ACC112 (cell line): ENCODE results near the gene GPC1.

Source experiments
- H2AFZ ChIP-seq: fragments of 200-600 bp; sonication (generic); one replicate; pipeline ENCODE4 v1.6.0; 2017; ENCODE audit warnings: antibody characterized with exemption, low read length; ENCODE audit not compliant: unreplicated experiment
- H3K27ac ChIP-seq: fragments of 200-600 bp; sonication (generic); 2 replicates; pipeline ENCODE4 v1.5.1; 2014; ENCODE audit warnings: low read depth, mild to moderate bottlenecking, antibody characterized with exemption, low read length, moderate library complexity
- H3K27me3 ChIP-seq: fragments of 200-600 bp; sonication (generic); 2 replicates; pipeline ENCODE4 v1.6.1; 2014; ENCODE audit warnings: mild to moderate bottlenecking, antibody characterized with exemption, low read length, moderate library complexity, mixed read lengths; ENCODE audit not compliant: insufficient read depth
- H3K36me3 ChIP-seq: fragments of 200-600 bp; sonication (generic); 2 replicates; pipeline ENCODE4 v1.6.1; 2016; ENCODE audit warnings: mild to moderate bottlenecking, antibody characterized with exemption, low read length, moderate library complexity, mixed read lengths; ENCODE audit not compliant: insufficient read depth
- H3K4me1 ChIP-seq: fragments of 200-600 bp; sonication (generic); one replicate; pipeline ENCODE4 v1.6.1; 2016; ENCODE audit warnings: low read length, mixed read lengths; ENCODE audit not compliant: insufficient read depth, unreplicated experiment, control insufficient read depth
- H3K4me3 ChIP-seq: fragments of 200-600 bp; sonication (generic); 2 replicates; pipeline ENCODE4 v1.5.1; 2014; ENCODE audit warnings: mild to moderate bottlenecking, low read depth, low read length
- H3K79me2 ChIP-seq: fragments of 200-600 bp; sonication (generic); one replicate; pipeline ENCODE4 v1.6.0; 2016; ENCODE audit warnings: low read length; ENCODE audit not compliant: control insufficient read depth, unreplicated experiment, insufficient read depth

Gene GPC1

GRCh38 chr2:240441326-240441992 lies 6.0 kb downstream of the GPC1 start:
- Histone ChIP-seq H3K27ac (no peak overlapping the region), H3K27me3 (no peaks in the 10 kb centered on the region), H3K4me3 (no peak overlapping the region), H3K79me2 (peaks cover 38% of the 10 kb centered on the region), H3K36me3 (no peaks in the 10 kb centered on the region), H2AFZ (no peak overlapping the region), H3K4me1 (peaks cover 15% of the 10 kb centered on the region)

GRCh38 chr2:240441993-240442411 lies 6.5 kb downstream of the GPC1 start:
- Histone ChIP-seq H2AFZ (no peak overlapping the region), H3K27ac (no peak overlapping the region), H3K36me3 (no peaks in the 10 kb centered on the region), H3K4me3 (no peak overlapping the region), H3K27me3 (no peaks in the 10 kb centered on the region), H3K4me1 (peaks cover 12% of the 10 kb centered on the region), H3K79me2 (peaks cover 32% of the 10 kb centered on the region)

GRCh38 chr2:240442891-240443715 lies 7.6 kb downstream of the GPC1 start:
- no peaks in the 10 kb centered on the region for H3K36me3 ChIP-seq
- no peaks in the 10 kb centered on the region for H3K27me3 ChIP-seq
- H2AFZ ChIP-seq, result no peak overlapping the region
- peaks cover 25% of the 10 kb centered on the region for H3K79me2 ChIP-seq
- H3K27ac ChIP-seq, result no peak overlapping the region
- H3K4me1 ChIP-seq, result peaks cover under 1% of the 10 kb centered on the region
- H3K4me3 ChIP-seq, result no peak overlapping the region

- H3K4me1 ChIP-seq, result no peaks in the 10 kb centered on the region
- no peaks in the 10 kb centered on the region for H3K27me3 ChIP-seq
- H3K4me3 ChIP-seq, result no peak overlapping the region
- peaks cover 24% of the 10 kb centered on the region for H3K79me2 ChIP-seq
- no peaks in the 10 kb centered on the region for H3K36me3 ChIP-seq
- H3K27ac ChIP-seq, result no peak overlapping the region
- H2AFZ ChIP-seq, result no peak overlapping the region
Observed at GRCh38 chr2:240443891-240444301, 8.4 kb downstream of the GPC1 start.

- Histone ChIP-seq H3K27me3 (no peaks in the 10 kb centered on the region), H3K36me3 (no peaks in the 10 kb centered on the region), H3K27ac (no peak overlapping the region), H3K4me3 (no peak overlapping the region), H2AFZ (no peak overlapping the region), H3K79me2 (peaks cover 20% of the 10 kb centered on the region), H3K4me1 (peaks cover 1% of the 10 kb centered on the region)
Observed at GRCh38 chr2:240444464-240444863, 9.0 kb downstream of the GPC1 start.

- Histone ChIP-seq H3K36me3 (no peaks in the 10 kb centered on the region), H2AFZ (no peak overlapping the region), H3K4me1 (peaks cover 13% of the 10 kb centered on the region), H3K4me3 (no peak overlapping the region), H3K27ac (no peak overlapping the region), H3K79me2 (peaks cover 8% of the 10 kb centered on the region), H3K27me3 (no peaks in the 10 kb centered on the region)
Observed at GRCh38 chr2:240445961-240446663, 10.6 kb downstream of the GPC1 start.

GRCh38 chr2:240446664-240447175 lies 11.3 kb downstream of the GPC1 start:
- Histone ChIP-seq H3K4me3 (no peak overlapping the region), H3K4me1 (peaks cover 13% of the 10 kb centered on the region), H3K36me3 (no peaks in the 10 kb centered on the region), H3K27me3 (no peaks in the 10 kb centered on the region), H3K27ac (no peak overlapping the region), H3K79me2 (peaks cover 6% of the 10 kb centered on the region), H2AFZ (no peak overlapping the region)

GRCh38 chr2:240447331-240447730 lies 11.9 kb downstream of the GPC1 start:
- H3K27ac ChIP-seq, result no peak overlapping the region
- no peaks in the 10 kb centered on the region for H3K27me3 ChIP-seq

GRCh38 chr2:240447934-240448333 lies 12.5 kb downstream of the GPC1 start:
- H3K36me3 ChIP-seq, result no peaks in the 10 kb centered on the region
- H3K27me3 ChIP-seq, result no peaks in the 10 kb centered on the region
- H3K4me3 ChIP-seq, result no peak overlapping the region
- peaks cover 19% of the 10 kb centered on the region for H3K4me1 ChIP-seq
- peaks cover 6% of the 10 kb centered on the region for H3K79me2 ChIP-seq
- H2AFZ ChIP-seq, result no peak overlapping the region
- H3K27ac ChIP-seq, result no peak overlapping the region

More at GRCh38 chr2:240447331-240447730, 11.9 kb downstream of the GPC1 start:
- no peaks in the 10 kb centered on the region for H3K36me3 ChIP-seq
- H3K79me2 ChIP-seq, result peaks cover 6% of the 10 kb centered on the region
- peaks cover 19% of the 10 kb centered on the region for H3K4me1 ChIP-seq
- no peak overlapping the region for H3K4me3 ChIP-seq
- no peak overlapping the region for H2AFZ ChIP-seq

- Histone ChIP-seq H3K4me1 (peaks cover 19% of the 10 kb centered on the region), H3K27ac (no peak overlapping the region), H3K27me3 (no peaks in the 10 kb centered on the region), H3K79me2 (peaks cover 6% of the 10 kb centered on the region), H2AFZ (no peak overlapping the region), H3K36me3 (no peaks in the 10 kb centered on the region), H3K4me3 (no peak overlapping the region)
Observed at GRCh38 chr2:240448387-240449274, 13.2 kb downstream of the GPC1 start.
